GM12878 (cell line): ENCODE data around the gene PSG1. TPM values are rescaled to one million over a fixed set of nuclear protein-coding genes. Genes with fewer than 3 reads are reported as not detected.
"Not testable (repeated sequence)": the region's sequence is repeated elsewhere in the genome, so short reads cannot be mapped to it uniquely, and the experiment has no call there.

Experiments
- ATAC-seq: fragments of 200-7000 bp; cut with Tn5 transposase; 3 replicates; pipeline ENCODE4 v1.9.1; 2020; ENCODE audit warnings: mild to moderate bottlenecking, moderate library complexity
- BruUV-seq: library from RNA; stranded (reverse); fragments of 400-500 nt; replicated peaks from 2 replicates; lab custom pipeline; 2021; lab: Mats Ljungman, UMichigan
- CTCF ChIA-PET: fragments of 300-600 bp; sonication (Branson Sonifier 250); formaldehyde crosslinking; extraction: SDS; loops from one replicate; lab custom pipeline; 2021; ENCODE audit warnings: inconsistent platforms; lab: Yijun Ruan, JAX
- POLR2A ChIA-PET: fragments of 350-600 bp; formaldehyde crosslinking; extraction: SDS; loops from one replicate; lab custom pipeline; 2021; ENCODE audit warnings: inconsistent platforms; lab: Charles Lee
- RAD21 ChIA-PET: fragments of 300-600 bp; sonication (Branson Sonifier 250); formaldehyde crosslinking; loops from one replicate; lab custom pipeline; 2023; ENCODE audit warnings: antibody characterized with exemption; ENCODE audit not compliant: unreplicated experiment; lab: Charles Lee
- SMC1A ChIA-PET: fragments of 300-600 bp; sonication (Branson Sonifier 250); formaldehyde crosslinking; loops from one replicate; lab custom pipeline; 2023; ENCODE audit not compliant: unreplicated experiment, uncharacterized antibody; lab: Charles Lee
- DNase-seq: peaks from one replicate; pipeline ENCODE4 v3.0.0-alpha.2; 2011; ENCODE audit warnings: low read depth, low spot score
- FAIRE-seq: peaks from 3 replicates; lab custom pipeline; 2011; peaks lifted over from hg19 to GRCh38; lab: Jason Lieb, UNC
- H2AFZ ChIP-seq: 2 replicates; pipeline ENCODE4 v1.6.0; 2011; ENCODE audit warnings: low read depth, low read length, control low read depth; ENCODE audit not compliant: control insufficient read depth
- H3K27ac ChIP-seq: 2 replicates; pipeline ENCODE4 v1.5.1; 2011; ENCODE audit warnings: control low read depth; ENCODE audit not compliant: control insufficient read depth, insufficient read depth
- H3K27me3 ChIP-seq, 2 experiments: replicated peaks in 1 of 2; 2 replicates each; pipeline versions ENCODE4 v1.6.0 to v1.6.1; 2011; ENCODE audit warnings: low read length in 1 of 2; ENCODE audit not compliant: control insufficient read depth in 2 of 2, insufficient read depth in 2 of 2
- H3K36me3 ChIP-seq, 2 experiments: 2 replicates each; pipeline ENCODE4 v1.5.1; 2011; ENCODE audit warnings: low read length in 1 of 2; ENCODE audit not compliant: control insufficient read depth in 2 of 2, insufficient read depth in 2 of 2
- H3K4me1 ChIP-seq: 2 replicates; pipeline ENCODE4 v1.6.1; 2011; ENCODE audit warnings: mild to moderate bottlenecking, low read length, moderate library complexity, mixed read lengths; ENCODE audit not compliant: control insufficient read depth, insufficient read depth
- H3K4me2 ChIP-seq: 2 replicates; pipeline ENCODE4 v1.6.0; 2011; ENCODE audit warnings: control low read depth; ENCODE audit not compliant: control insufficient read depth, insufficient read depth
- H3K4me3 ChIP-seq: fragments of 200-600 bp; sonication (generic); 2 replicates; pipeline ENCODE4 v1.5.1; 2016
- H3K79me2 ChIP-seq: 2 replicates; pipeline ENCODE4 v1.6.0; 2011; ENCODE audit warnings: low read length; ENCODE audit not compliant: control insufficient read depth, insufficient read depth
- H3K9ac ChIP-seq: 2 replicates; pipeline ENCODE4 v1.8.0; 2011; ENCODE audit warnings: low read length, control low read depth, mixed read lengths; ENCODE audit not compliant: control insufficient read depth, insufficient read depth
- H3K9me3 ChIP-seq: replicated peaks from 3 replicates; pipeline ENCODE4 v1.5.1; 2011; ENCODE audit warnings: mild to moderate bottlenecking, low read length; ENCODE audit not compliant: control insufficient read depth, insufficient read depth
- H4K20me1 ChIP-seq: 2 replicates; pipeline ENCODE4 v1.6.0; 2011; ENCODE audit not compliant: control insufficient read depth, insufficient read depth
- CTCF ChIP-seq, 3 experiments: IDR thresholded peaks in 2 of 3; conservative IDR thresholded peaks in 1 of 3; 2 replicates each; pipeline ENCODE4 v1.5.1; 2011; ENCODE audit warnings: low read depth in 3 of 3, low read length in 3 of 3, mild to moderate bottlenecking in 3 of 3, control low read depth in 2 of 3, moderate library complexity in 2 of 3, inconsistent platforms in 1 of 3, mixed read lengths in 1 of 3; ENCODE audit not compliant: control insufficient read depth in 2 of 3, insufficient read depth in 1 of 3; ENCODE audit errors: extremely low read depth in 1 of 3
- WGBS: methylation state at CpG from one replicate; pipeline ENCODE4 v1.1.6; 2016; ENCODE audit warnings: low lambda C conversion rate; ENCODE audit not compliant: insufficient replicate concordance, insufficient coverage; ENCODE audit errors: missing lambda C conversion rate; 5-methylcytosine and 5-hydroxymethylcytosine counted together
- in situ Hi-C: fragments of 300-500 bp; cut with MboI; formaldehyde crosslinking; loops from 9 replicates; pipeline ENCODE4 v1.14.3; 2018; ENCODE audit warnings: mixed read lengths
- intact Hi-C: fragments of 100-400 bp; cut with micrococcal nuclease; formaldehyde crosslinking; loops from one replicate; pipeline ENCODE4 v1.14.2; 2022; ENCODE audit not compliant: unreplicated experiment
- polyA plus RNA-seq, 11 experiments: library from polyadenylated mRNA; depleted of rRNA in 4 of 11; unstranded in 6 of 11; stranded (reverse) in 5 of 11; fragments of >200 nt; fragmentation: Nextera tagmentation in 4 of 11; fragmentation: Illumina TruSeq in 1 of 11; extraction: Ambion mirVana in 4 of 11; extraction: Trizol in 1 of 11; gene quantifications; 1 replicate in 1 of 11; 2 replicates in 10 of 11; pipeline versions ENCODE4 v1.2.1 to v1.2.3, GENCODE V29; 2011 to 2016; ENCODE audit warnings: inconsistent platforms in 2 of 11, missing spikeins in 2 of 11, low read depth in 1 of 11
- total RNA-seq, 4 experiments: library from RNA; depleted of rRNA in 3 of 4; stranded (reverse); fragments of >200 nt in 3 of 4; fragmentation: Illumina TruSeq in 1 of 4; extraction: Trizol in 1 of 4; gene quantifications; 2 replicates each; pipeline versions ENCODE4 v1.2.1 to v1.2.3, GENCODE V29; 2013 to 2021

PSG1 gene
- total and polyA plus RNA-seq, 10 of the 15 experiments (the other 5 are each of a cell fraction or from before 2014, with no cell fraction given) = not detected

GRCh38 chr19:42856866-42857543 is 22.5 kb downstream of the PSG1 start:
- BruUV-seq, H2AFZ ChIP-seq, H3K9ac ChIP-seq, FAIRE-seq, H3K27ac ChIP-seq, CTCF ChIA-PET, SMC1A ChIA-PET, H3K27me3 ChIP-seq, RAD21 ChIA-PET, H3K4me1 ChIP-seq, H3K79me2 ChIP-seq, H3K4me3 ChIP-seq, intact Hi-C loops, ATAC-seq, H4K20me1 ChIP-seq, POLR2A ChIA-PET, H3K9me3 ChIP-seq, DNase-seq, H3K4me2 ChIP-seq, H3K36me3 ChIP-seq, in situ Hi-C loops: not testable (repeated sequence)
- TF ChIP-seq CTCF (IDR thresholded peaks at IDR 0.05 in 2 of 3, conservative IDR thresholded peaks at IDR 0.05 in 1 of 3; ENCODE audit: control insufficient read depth in 2 of 3, extremely low read depth in 1 of 3, insufficient read depth in 1 of 3, low read depth in 3 of 3, low read length in 3 of 3) = peak; percentile 23 to 57 (median 55); a peak in 5 of 6 replicates
- WGBS = 36% methylated on average over 19 of the region's 19 CpGs

- intact Hi-C loops, DNase-seq, H3K27ac ChIP-seq, in situ Hi-C loops, H3K36me3 ChIP-seq, H3K79me2 ChIP-seq, H4K20me1 ChIP-seq, POLR2A ChIA-PET, RAD21 ChIA-PET, H3K4me2 ChIP-seq, H2AFZ ChIP-seq, H3K9ac ChIP-seq, H3K27me3 ChIP-seq, H3K4me1 ChIP-seq, H3K4me3 ChIP-seq, H3K9me3 ChIP-seq, ATAC-seq, BruUV-seq, SMC1A ChIA-PET, CTCF ChIA-PET, FAIRE-seq: not testable (repeated sequence)
- 43% methylated on average over 1 of the region's 3 CpGs for WGBS
Observed at GRCh38 chr19:42854745-42855144, 24.8 kb downstream of the PSG1 start.

GRCh38 chr19:42853231-42853630 is 26.3 kb downstream of the PSG1 start:
- H3K9ac ChIP-seq, H3K9me3 ChIP-seq, POLR2A ChIA-PET, ATAC-seq, RAD21 ChIA-PET, H3K27me3 ChIP-seq, H3K79me2 ChIP-seq, H3K4me3 ChIP-seq, DNase-seq, CTCF ChIA-PET, intact Hi-C loops, H2AFZ ChIP-seq, H3K4me1 ChIP-seq, SMC1A ChIA-PET, H3K27ac ChIP-seq, H3K36me3 ChIP-seq, in situ Hi-C loops, H4K20me1 ChIP-seq, H3K4me2 ChIP-seq, BruUV-seq, FAIRE-seq: not testable (repeated sequence)
- 24% methylated on average over 1 of the region's 1 CpG for WGBS
